K562 (cell line): ENCODE results near the gene RNU11. TPM values are rescaled to one million over a fixed set of nuclear protein-coding genes. Genes with fewer than 3 reads are reported as not detected.

Experiments
- GTF2A2 ChIP-seq: IDR thresholded peaks from 2 replicates; pipeline ENCODE4 v1.6.1; 2016; ENCODE audit warnings: mild to moderate bottlenecking, missing genetic modification characterization, missing compliant biosample characterization
- KLF6 ChIP-seq: fragments of 250-450 bp; sonication (Bioruptor Pico); IDR thresholded peaks from 2 replicates; pipeline ENCODE4 v1.4.0; 2020; ENCODE audit warnings: mild to moderate bottlenecking, moderate library complexity, borderline replicate concordance
- NFATC3 ChIP-seq: fragments of 450-650 bp; IDR thresholded peaks from 2 replicates; pipeline ENCODE4 v1.6.1; 2017; ENCODE audit warnings: mild to moderate bottlenecking
- PCBP1 ChIP-seq: fragments of 200-400 bp; formaldehyde crosslinking; IDR thresholded peaks from 2 replicates; pipeline ENCODE4 v1.6.1; 2018; ENCODE audit warnings: mild to moderate bottlenecking, low read depth, low read length; ENCODE audit not compliant: poor library complexity, severe bottlenecking
- POLR2AphosphoS5 ChIP-seq: IDR thresholded peaks from 2 replicates; pipeline ENCODE4 v1.6.1; 2011; ENCODE audit warnings: mild to moderate bottlenecking, low read depth, low read length, moderate library complexity; ENCODE audit not compliant: control insufficient read depth, insufficient read depth
- SMARCE1 ChIP-seq: fragments of 450-650 bp; IDR thresholded peaks from 2 replicates; pipeline ENCODE4 v1.7.1; 2016; ENCODE audit warnings: mild to moderate bottlenecking
- ZFX ChIP-seq: sonication (generic); formaldehyde crosslinking; IDR thresholded peaks from 2 replicates; pipeline ENCODE4 v1.8.0; 2022; ENCODE audit warnings: mild to moderate bottlenecking, missing genetic modification reagents, moderate library complexity
- ZMIZ1 ChIP-seq, 2 experiments: fragments of 150-350 bp in 1 of 2; IDR thresholded peaks; 2 replicates each; pipeline ENCODE4 v1.6.1; 2012 to 2016; ENCODE audit warnings: low read depth in 2 of 2, low read length in 2 of 2, mild to moderate bottlenecking in 1 of 2, moderate library complexity in 1 of 2
- ZNF408 ChIP-seq: fragments of 250-450 bp; sonication (Bioruptor Pico); IDR thresholded peaks from 2 replicates; pipeline ENCODE4 v1.4.0; 2020; ENCODE audit warnings: low read depth, mild to moderate bottlenecking, moderate library complexity
- ZNF707 ChIP-seq: fragments of 250-450 bp; sonication (Bioruptor Pico); conservative IDR thresholded peaks from 2 replicates; pipeline ENCODE4 v1.8.0; 2022; ENCODE audit warnings: inconsistent platforms, mild to moderate bottlenecking, moderate library complexity
- polyA plus RNA-seq, 8 experiments: library from polyadenylated mRNA; depleted of rRNA in 4 of 8; stranded (reverse) in 5 of 8; unstranded in 3 of 8; fragments of >200 nt; fragmentation: Nextera tagmentation in 2 of 8; fragmentation: Illumina TruSeq in 1 of 8; extraction: Ambion mirVana in 2 of 8; extraction: Trizol in 1 of 8; gene quantifications; 2 replicates each; pipeline versions ENCODE4 v1.2.1 to v1.2.3, GENCODE V29; 2011 to 2014; ENCODE audit warnings: inconsistent platforms in 1 of 8, missing spikeins in 1 of 8
- total RNA-seq, 7 experiments: library from RNA; depleted of rRNA in 6 of 7; stranded (reverse); fragments of >200 nt in 6 of 7; fragmentation: Illumina TruSeq in 2 of 7; extraction: Trizol in 2 of 7; gene quantifications; 2 replicates each; pipeline versions ENCODE4 v1.2.1 to v1.2.3, GENCODE V29; 2011 to 2021; ENCODE audit warnings: low replicate concordance in 1 of 7
- TF ChIP-seq, protein P1 (sequence below): fragments of 200-800 bp; sonication (Bioruptor generic); IDR thresholded peaks from 2 replicates; pipeline ENCODE4 v1.6.1; 2017; ENCODE audit warnings: missing genetic modification characterization, missing compliant biosample characterization

The RNU11 gene
- total and polyA plus RNA-seq, 9 of the 15 experiments (the other 6 are each of a cell fraction or from before 2014, with no cell fraction given) = not detected

- TF ChIP-seq, protein P1, sequence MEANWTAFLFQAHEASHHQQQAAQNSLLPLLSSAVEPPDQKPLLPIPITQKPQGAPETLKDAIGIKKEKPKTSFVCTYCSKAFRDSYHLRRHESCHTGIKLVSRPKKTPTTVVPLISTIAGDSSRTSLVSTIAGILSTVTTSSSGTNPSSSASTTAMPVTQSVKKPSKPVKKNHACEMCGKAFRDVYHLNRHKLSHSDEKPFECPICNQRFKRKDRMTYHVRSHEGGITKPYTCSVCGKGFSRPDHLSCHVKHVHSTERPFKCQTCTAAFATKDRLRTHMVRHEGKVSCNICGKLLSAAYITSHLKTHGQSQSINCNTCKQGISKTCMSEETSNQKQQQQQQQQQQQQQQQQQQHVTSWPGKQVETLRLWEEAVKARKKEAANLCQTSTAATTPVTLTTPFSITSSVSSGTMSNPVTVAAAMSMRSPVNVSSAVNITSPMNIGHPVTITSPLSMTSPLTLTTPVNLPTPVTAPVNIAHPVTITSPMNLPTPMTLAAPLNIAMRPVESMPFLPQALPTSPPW = no peak
- TF ChIP-seq ZFX (CRISPR knock-in tag) (no peak), POLR2AphosphoS5 (no peak), ZNF408 (no peak), SMARCE1 (no peak), ZMIZ1 (IDR thresholded peaks at IDR 0.05; ENCODE audit: low read depth in 2 of 2, low read length in 2 of 2) (no peak), GTF2A2 (no peak), KLF6 (CRISPR knock-in tag) (no peak), PCBP1 (no peak), ZNF707 (no peak), NFATC3 (no peak)
These were observed 43.4 kb upstream of the RNU11 start (continued) for GRCh38 chr1:28604962-28605361.
